GM23338 (cell line): ENCODE results near the gene ATG7. TPM values are rescaled to one million over a fixed set of nuclear protein-coding genes. Genes with fewer than 3 reads are reported as not detected.

Source experiments
- ATAC-seq: fragments of 200-7000 bp; cut with Tn5 transposase; 3 replicates; pipeline ENCODE4 v1.9.1; 2020
- DNase-seq: peaks from one replicate; pipeline ENCODE4 v3.0.0-alpha.2; 2015; ENCODE audit warnings: low spot score
- H2AFZ ChIP-seq: fragments of 200-600 bp; sonication (generic); 2 replicates; pipeline ENCODE4 v1.8.0; 2016; ENCODE audit warnings: antibody characterized with exemption, mild to moderate bottlenecking, moderate library complexity
- H3F3A ChIP-seq: fragments of 200-600 bp; sonication (generic); replicated peaks from 2 replicates; pipeline ENCODE4 v1.8.0; 2017; ENCODE audit warnings: antibody characterized with exemption, mixed run types, low read depth
- H3K27ac ChIP-seq: fragments of 200-600 bp; sonication (generic); 2 replicates; pipeline ENCODE4 v1.6.1; 2016; ENCODE audit warnings: low read depth
- H3K27me3 ChIP-seq: fragments of 200-600 bp; sonication (generic); 2 replicates; pipeline ENCODE4 v1.8.0; 2016; ENCODE audit warnings: mild to moderate bottlenecking, mixed run types, moderate library complexity; ENCODE audit not compliant: insufficient read depth
- H3K36me3 ChIP-seq: fragments of 200-600 bp; sonication (generic); 2 replicates; pipeline ENCODE4 v1.8.0; 2016; ENCODE audit warnings: mild to moderate bottlenecking; ENCODE audit not compliant: insufficient read depth
- H3K4me1 ChIP-seq: fragments of 200-600 bp; sonication (generic); 2 replicates; pipeline ENCODE4 v1.8.0; 2016; ENCODE audit warnings: mild to moderate bottlenecking, moderate library complexity; ENCODE audit not compliant: insufficient read depth
- H3K4me2 ChIP-seq: fragments of 200-600 bp; sonication (generic); 2 replicates; pipeline ENCODE4 v1.7.1; 2017; ENCODE audit warnings: mixed run types
- H3K4me3 ChIP-seq: fragments of 200-600 bp; sonication (generic); 2 replicates; pipeline ENCODE4 v1.6.1; 2016; ENCODE audit warnings: mixed run types
- H3K79me2 ChIP-seq: fragments of 200-600 bp; sonication (generic); replicated peaks from 2 replicates; pipeline ENCODE4 v1.8.0; 2017; ENCODE audit warnings: mild to moderate bottlenecking; ENCODE audit not compliant: insufficient read depth
- H3K9me2 ChIP-seq: fragments of 200-600 bp; sonication (generic); 2 replicates; pipeline ENCODE4 v1.8.0; 2017; ENCODE audit not compliant: insufficient read depth
- H4K20me1 ChIP-seq: fragments of 200-600 bp; sonication (generic); replicated peaks from 2 replicates; pipeline ENCODE4 v1.8.0; 2017; ENCODE audit warnings: mild to moderate bottlenecking; ENCODE audit not compliant: insufficient read depth
- H3K27ac Mint-ChIP-seq: 2 replicates; pipeline ENCODE4 v1.8.0; 2020; ENCODE audit warnings: inconsistent platforms, mild to moderate bottlenecking, moderate library complexity, mixed read lengths
- H3K27me3 Mint-ChIP-seq: 3 replicates; pipeline ENCODE4 v1.8.0; 2022; ENCODE audit warnings: low read depth, mild to moderate bottlenecking, moderate library complexity, mixed read lengths, inconsistent platforms; ENCODE audit not compliant: insufficient read depth, poor library complexity
- H3K36me3 Mint-ChIP-seq: 3 replicates; pipeline ENCODE4 v1.8.0; 2021; ENCODE audit warnings: low read depth, mild to moderate bottlenecking, inconsistent platforms, moderate library complexity, mixed read lengths
- H3K4me1 Mint-ChIP-seq: 3 replicates; pipeline ENCODE4 v1.8.0; 2020; ENCODE audit warnings: mild to moderate bottlenecking, inconsistent platforms, mixed read lengths
- H3K4me3 Mint-ChIP-seq: 3 replicates; pipeline ENCODE4 v1.8.0; 2021; ENCODE audit warnings: moderate library complexity, mild to moderate bottlenecking, inconsistent platforms, mixed read lengths
- H3K9me3 Mint-ChIP-seq: 3 replicates; pipeline ENCODE4 v1.8.0; 2020; ENCODE audit warnings: moderate library complexity, mild to moderate bottlenecking, inconsistent platforms, mixed read lengths
- CREB1 ChIP-seq: fragments of 250-450 bp; sonication (Bioruptor Pico); IDR thresholded peaks from 2 replicates; pipeline ENCODE4 v1.5.0; 2020; ENCODE audit warnings: low read depth, mild to moderate bottlenecking, moderate library complexity
- EZH2 ChIP-seq: fragments of 200-600 bp; sonication (generic); IDR thresholded peaks from one replicate; pipeline ENCODE4 v1.8.0; 2017; ENCODE audit warnings: antibody characterized with exemption, mild to moderate bottlenecking, low read depth; ENCODE audit not compliant: unreplicated experiment
- JUNB ChIP-seq: IDR thresholded peaks from one replicate; pipeline ENCODE4 v1.6.1; 2016; ENCODE audit warnings: antibody characterized with exemption; ENCODE audit not compliant: unreplicated experiment
- ZNF114 ChIP-seq: fragments of 250-450 bp; sonication (Bioruptor Pico); IDR thresholded peaks from 2 replicates; pipeline ENCODE4 v1.5.0; 2020; ENCODE audit warnings: mild to moderate bottlenecking, moderate library complexity
- polyA plus RNA-seq: library from polyadenylated mRNA; unstranded; fragments of >200 nt; fragmentation: Nextera tagmentation; extraction: Ambion mirVana; gene quantifications from 2 replicates; pipeline ENCODE4 v1.2.1, GENCODE V29; 2016
- total RNA-seq: library from RNA; depleted of rRNA; stranded (reverse); fragments of >200 nt; shearing (Covaris generic); gene quantifications from 2 replicates; pipeline ENCODE4 v1.2.3, GENCODE V29; 2014
- TF ChIP-seq, protein P1 (sequence below): fragments of 250-450 bp; sonication (Bioruptor Pico); IDR thresholded peaks from 2 replicates; pipeline ENCODE4 v1.5.0; 2020; ENCODE audit warnings: mild to moderate bottlenecking, moderate library complexity

ATG7 gene
- total and polyA plus RNA-seq, 2 experiments from 2014 or later: 16.2 to 36.7 TPM

DNA sequence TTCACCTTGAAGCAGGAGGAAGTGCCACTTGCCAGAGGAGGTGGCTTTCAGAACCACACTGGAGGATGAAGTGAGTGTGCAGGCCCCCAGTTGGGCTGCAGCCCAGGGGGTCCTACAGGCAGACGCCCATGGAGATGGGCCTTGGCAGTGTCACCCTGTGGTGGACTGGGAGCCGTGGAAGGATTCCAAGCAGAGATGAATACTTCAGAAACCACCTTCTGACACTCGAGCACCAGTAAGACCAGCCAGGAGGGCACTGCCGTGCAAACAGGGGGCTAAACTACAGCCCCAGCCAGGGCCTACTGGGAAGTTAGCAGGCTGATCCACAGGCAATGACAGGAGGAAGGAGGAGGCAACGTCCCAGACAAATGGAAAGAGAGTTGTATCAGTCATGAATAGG, 316.1 kb downstream of the ATG7 start (continued):
- TF ChIP-seq, protein P1, sequence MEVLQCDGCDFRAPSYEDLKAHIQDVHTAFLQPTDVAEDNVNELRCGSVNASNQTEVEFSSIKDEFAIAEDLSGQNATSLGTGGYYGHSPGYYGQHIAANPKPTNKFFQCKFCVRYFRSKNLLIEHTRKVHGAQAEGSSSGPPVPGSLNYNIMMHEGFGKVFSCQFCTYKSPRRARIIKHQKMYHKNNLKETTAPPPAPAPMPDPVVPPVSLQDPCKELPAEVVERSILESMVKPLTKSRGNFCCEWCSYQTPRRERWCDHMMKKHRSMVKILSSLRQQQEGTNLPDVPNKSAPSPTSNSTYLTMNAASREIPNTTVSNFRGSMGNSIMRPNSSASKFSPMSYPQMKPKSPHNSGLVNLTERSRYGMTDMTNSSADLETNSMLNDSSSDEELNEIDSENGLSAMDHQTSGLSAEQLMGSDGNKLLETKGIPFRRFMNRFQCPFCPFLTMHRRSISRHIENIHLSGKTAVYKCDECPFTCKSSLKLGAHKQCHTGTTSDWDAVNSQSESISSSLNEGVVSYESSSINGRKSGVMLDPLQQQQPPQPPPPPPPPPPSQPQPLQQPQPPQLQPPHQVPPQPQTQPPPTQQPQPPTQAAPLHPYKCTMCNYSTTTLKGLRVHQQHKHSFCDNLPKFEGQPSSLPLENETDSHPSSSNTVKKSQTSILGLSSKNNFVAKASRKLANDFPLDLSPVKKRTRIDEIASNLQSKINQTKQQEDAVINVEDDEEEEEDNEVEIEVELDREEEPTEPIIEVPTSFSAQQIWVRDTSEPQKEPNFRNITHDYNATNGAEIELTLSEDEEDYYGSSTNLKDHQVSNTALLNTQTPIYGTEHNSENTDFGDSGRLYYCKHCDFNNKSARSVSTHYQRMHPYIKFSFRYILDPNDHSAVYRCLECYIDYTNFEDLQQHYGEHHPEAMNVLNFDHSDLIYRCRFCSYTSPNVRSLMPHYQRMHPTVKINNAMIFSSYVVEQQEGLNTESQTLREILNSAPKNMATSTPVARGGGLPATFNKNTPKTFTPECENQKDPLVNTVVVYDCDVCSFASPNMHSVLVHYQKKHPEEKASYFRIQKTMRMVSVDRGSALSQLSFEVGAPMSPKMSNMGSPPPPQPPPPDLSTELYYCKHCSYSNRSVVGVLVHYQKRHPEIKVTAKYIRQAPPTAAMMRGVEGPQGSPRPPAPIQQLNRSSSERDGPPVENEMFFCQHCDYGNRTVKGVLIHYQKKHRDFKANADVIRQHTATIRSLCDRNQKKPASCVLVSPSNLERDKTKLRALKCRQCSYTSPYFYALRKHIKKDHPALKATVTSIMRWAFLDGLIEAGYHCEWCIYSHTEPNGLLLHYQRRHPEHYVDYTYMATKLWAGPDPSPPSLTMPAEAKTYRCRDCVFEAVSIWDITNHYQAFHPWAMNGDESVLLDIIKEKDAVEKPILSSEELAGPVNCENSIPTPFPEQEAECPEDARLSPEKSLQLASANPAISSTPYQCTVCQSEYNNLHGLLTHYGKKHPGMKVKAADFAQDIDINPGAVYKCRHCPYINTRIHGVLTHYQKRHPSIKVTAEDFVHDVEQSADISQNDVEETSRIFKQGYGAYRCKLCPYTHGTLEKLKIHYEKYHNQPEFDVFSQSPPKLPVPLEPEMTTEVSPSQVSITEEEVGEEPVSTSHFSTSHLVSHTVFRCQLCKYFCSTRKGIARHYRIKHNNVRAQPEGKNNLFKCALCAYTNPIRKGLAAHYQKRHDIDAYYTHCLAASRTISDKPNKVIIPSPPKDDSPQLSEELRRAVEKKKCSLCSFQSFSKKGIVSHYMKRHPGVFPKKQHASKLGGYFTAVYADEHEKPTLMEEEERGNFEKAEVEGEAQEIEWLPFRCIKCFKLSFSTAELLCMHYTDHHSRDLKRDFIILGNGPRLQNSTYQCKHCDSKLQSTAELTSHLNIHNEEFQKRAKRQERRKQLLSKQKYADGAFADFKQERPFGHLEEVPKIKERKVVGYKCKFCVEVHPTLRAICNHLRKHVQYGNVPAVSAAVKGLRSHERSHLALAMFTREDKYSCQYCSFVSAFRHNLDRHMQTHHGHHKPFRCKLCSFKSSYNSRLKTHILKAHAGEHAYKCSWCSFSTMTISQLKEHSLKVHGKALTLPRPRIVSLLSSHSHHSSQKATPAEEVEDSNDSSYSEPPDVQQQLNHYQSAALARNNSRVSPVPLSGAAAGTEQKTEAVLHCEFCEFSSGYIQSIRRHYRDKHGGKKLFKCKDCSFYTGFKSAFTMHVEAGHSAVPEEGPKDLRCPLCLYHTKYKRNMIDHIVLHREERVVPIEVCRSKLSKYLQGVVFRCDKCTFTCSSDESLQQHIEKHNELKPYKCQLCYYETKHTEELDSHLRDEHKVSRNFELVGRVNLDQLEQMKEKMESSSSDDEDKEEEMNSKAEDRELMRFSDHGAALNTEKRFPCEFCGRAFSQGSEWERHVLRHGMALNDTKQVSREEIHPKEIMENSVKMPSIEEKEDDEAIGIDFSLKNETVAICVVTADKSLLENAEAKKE (CRISPR knock-in tag): no peak
- TF ChIP-seq JUNB: no peak

DNA sequence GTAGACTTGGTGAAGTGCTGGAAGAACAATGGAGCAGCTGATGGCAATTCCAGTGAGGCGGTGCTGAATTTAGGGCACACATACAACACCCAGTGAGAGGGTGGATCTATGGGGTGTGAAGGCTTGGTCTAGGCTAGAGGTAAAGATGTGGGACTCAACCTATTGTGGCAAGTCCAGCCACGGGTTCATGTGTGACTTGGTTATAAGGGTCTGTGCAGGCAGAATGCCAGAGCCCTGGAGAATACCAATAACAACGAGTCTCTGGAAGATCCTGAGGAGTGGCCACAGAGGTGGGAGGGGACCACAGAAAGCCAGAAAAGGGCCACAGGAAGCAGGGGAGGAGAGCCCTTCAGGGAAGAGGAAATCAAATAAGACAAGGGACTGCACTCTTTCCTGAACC, 316.6 kb downstream of the ATG7 start:
- Histone ChIP-seq H3K4me3 (no peak overlapping the region), H3K36me3 (no peaks in the 10 kb centered on the region), H3K9me2 (no peaks in the 10 kb centered on the region), H3K79me2 (peaks cover 94% of the 10 kb centered on the region), H3F3A (no peaks in the 10 kb centered on the region), H3K4me2 (no peak overlapping the region), H4K20me1 (peaks cover 18% of the 10 kb centered on the region; the same call in 1 of the 2 replicates), H2AFZ (no peak overlapping the region), H3K4me1 (peaks cover 40% of the 10 kb centered on the region), H3K27ac (no peak overlapping the region), H3K27me3 (no peaks in the 10 kb centered on the region)
- H3K36me3 Mint-ChIP-seq: no peaks in the 10 kb centered on the region; the same call in 2 of the 3 replicates
- DNase-seq (no peak), ATAC-seq (no peak)
- H3K27ac Mint-ChIP-seq: peak overlapping the region; percentile 45
- no peak overlapping the region for H3K4me3 Mint-ChIP-seq
- H3K4me1 Mint-ChIP-seq: peaks cover 70% of the 10 kb centered on the region
- TF ChIP-seq ZNF114: no peak
- H3K9me3 Mint-ChIP-seq: no peaks in the 10 kb centered on the region; the same call in 1 of the 3 replicates
- H3K27me3 Mint-ChIP-seq: peaks cover 6% of the 10 kb centered on the region

DNA sequence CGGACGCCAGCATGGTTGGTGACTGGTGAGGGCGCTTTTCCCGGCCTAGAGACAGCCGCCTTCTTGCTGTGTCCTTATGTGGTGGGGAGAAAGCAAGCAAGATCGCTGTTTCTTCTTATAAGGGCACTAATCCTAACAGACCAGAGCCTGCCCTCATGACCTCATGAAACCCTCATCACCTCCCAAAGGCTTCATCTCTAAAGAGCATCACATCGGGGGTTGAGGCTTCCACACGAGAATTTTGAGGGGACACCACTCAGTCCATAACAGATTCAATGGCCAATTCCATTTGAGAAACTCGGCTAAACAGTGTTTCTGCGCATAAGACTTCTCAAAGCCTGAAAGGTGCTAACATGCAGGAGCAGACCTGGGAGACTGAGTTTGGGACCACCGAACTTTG, 317.5 kb downstream of the ATG7 start:
- DNase-seq: no peak
- TF ChIP-seq, protein P1 (CRISPR knock-in tag): no peak
- no peak for TF ChIP-seq JUNB
- TF ChIP-seq CREB1 (CRISPR knock-in tag): no peak
- TF ChIP-seq EZH2: no peak

More for the DNA sequence above, 317.5 kb downstream of the ATG7 start:
- Histone ChIP-seq H2AFZ (no peak overlapping the region), H3K4me2 (no peak overlapping the region), H3K4me1 (peaks cover 44% of the 10 kb centered on the region), H3F3A (no peaks in the 10 kb centered on the region), H3K79me2 (peaks cover 94% of the 10 kb centered on the region), H3K27ac (no peak overlapping the region), H3K36me3 (no peaks in the 10 kb centered on the region), H3K4me3 (no peak overlapping the region), H4K20me1 (peaks cover 22% of the 10 kb centered on the region; the same call in 1 of the 2 replicates), H3K9me2 (no peaks in the 10 kb centered on the region), H3K27me3 (no peaks in the 10 kb centered on the region)
- Mint-ChIP-seq H3K27me3 (peaks cover 9% of the 10 kb centered on the region), H3K4me1 (peaks cover 71% of the 10 kb centered on the region), H3K9me3 (no peaks in the 10 kb centered on the region; the same call in 1 of the 3 replicates), H3K36me3 (peaks cover 6% of the 10 kb centered on the region; the same call in 2 of the 3 replicates), H3K4me3 (no peak overlapping the region), H3K27ac (no peak overlapping the region)
- no peak for ATAC-seq
